GM12892 (cell line): ENCODE data around the gene RPS23.

Experiments used
- POLR2A ChIP-seq: IDR thresholded peaks from 2 replicates; pipeline ENCODE4 v1.6.1; 2011; ENCODE audit warnings: low read depth, low read length, control low read depth
- POLR2AphosphoS5 ChIP-seq: IDR thresholded peaks from 2 replicates; pipeline ENCODE4 v1.6.1; 2011; ENCODE audit warnings: low read depth, low read length, control low read depth

DNA sequence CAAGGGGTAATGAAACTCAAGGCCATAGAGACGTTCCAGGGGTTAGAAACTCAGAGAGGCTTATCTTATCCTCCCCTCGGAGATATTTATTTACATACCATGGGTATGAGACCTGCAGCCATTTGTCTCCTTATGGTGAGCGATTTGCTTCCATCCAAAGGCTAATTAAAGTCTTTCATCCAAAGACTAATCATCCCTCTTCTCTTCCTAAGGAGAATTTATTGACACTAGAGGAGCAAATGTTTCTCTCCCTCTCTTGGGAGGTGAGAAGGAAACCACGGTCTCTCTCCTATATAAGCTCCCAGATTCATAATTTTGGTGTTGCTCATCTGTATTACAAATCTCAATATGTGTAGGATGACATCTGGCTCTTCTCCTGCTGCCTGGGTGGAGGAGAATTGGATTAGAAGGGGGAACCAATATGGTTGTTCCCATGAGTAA lies 31.0 kb upstream of the RPS23 start:
- TF ChIP-seq POLR2AphosphoS5 (no peak), POLR2A (no peak)
